ENCODE measurements around the gene LINS1. TPM values are rescaled to one million over a fixed set of nuclear protein-coding genes. Genes with fewer than 3 reads are reported as not detected.

Gene LINS1
- total and polyA plus RNA-seq, 2 of the 8 experiments (the other 6 are each of a cell fraction or from before 2014, with no cell fraction given), result 4.2 to 8.1 TPM

GRCh38 chr15:100542290-100542689 lies 59.7 kb downstream of the LINS1 start (continued):
- TF ChIP-seq CHD7 (IDR thresholded peaks at IDR 0.05; ENCODE audit: insufficient replicate concordance, low read length), result no peak
- TF ChIP-seq CREB1 (IDR thresholded peaks at IDR 0.05), result no peak
- TF ChIP-seq SP2 (IDR thresholded peaks at IDR 0.05; ENCODE audit: low read length), result no peak

All from H1 (cell line).